ENCODE measurements around the gene RIPOR2.

The RIPOR2 gene

DNA sequence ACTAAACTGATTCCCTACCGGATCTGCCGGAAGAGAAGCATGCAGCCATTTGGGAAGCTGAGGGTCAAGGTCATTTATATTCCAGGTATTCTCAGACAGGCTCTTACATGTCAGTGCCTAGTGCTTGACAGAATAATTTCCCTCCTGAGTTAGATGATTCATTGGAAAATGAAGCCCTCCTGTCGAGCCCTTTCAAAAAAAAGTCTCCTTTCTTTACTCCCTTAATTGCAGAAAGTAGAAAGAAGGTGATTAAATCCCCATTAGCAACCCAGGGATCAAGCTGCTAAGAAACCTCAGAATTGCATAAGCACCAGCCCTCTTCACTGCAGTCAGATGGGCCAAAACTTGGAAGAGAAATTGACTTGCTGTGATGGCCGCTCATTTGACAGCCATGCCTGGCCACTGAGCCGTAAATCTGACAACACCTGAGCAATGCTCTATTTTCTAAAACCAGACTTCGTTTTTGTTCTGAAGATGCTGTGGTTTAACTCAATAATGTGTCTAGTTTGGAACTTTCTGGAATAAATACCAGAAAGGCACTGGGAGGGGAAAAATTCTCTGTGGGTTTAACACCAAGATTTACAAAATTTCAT is 76.1 kb downstream of the RIPOR2 start:
- no peaks in the 10 kb centered on the region for H3K4me1 ChIP-seq
- in situ Hi-C loops (cut with MboI; ENCODE audit: low sequenced_read_pairs) = loop anchor here (25.0 kb wide), 2 partner anchors 128 to 203 kb away; no protein-coding TSS in a partner anchor
- no peaks in the 10 kb centered on the region for H3K36me3 ChIP-seq (replicated peaks)
- no peak overlapping the region for H3K4me3 ChIP-seq
- H3K27me3 ChIP-seq (ENCODE audit: low read depth) = no peaks in the 10 kb centered on the region
- DNase-seq (ENCODE audit: low spot score in 2 of 2) = peak; percentile 17 to 46
- H3K9me3 ChIP-seq = no peaks in the 10 kb centered on the region

DNA sequence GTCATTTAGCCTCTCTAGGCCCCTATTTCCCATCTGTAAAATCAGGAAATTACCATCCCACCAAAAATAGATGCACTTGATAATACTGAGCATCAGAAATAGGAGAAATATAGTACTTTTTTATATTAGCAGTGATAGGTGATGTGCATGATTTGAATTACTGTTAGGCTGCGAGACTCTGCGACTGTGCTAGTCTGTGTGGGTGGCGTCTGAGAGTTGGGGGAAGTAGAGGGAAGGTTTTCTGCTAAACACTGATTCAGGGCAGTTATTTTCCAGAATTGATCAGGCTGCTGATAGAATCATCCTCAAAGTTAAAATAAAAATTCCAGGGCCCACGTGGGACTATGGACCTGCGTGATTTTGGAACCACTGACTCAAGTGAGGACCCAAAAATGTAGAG is 76.6 kb downstream of the RIPOR2 start:
- Histone ChIP-seq H3K4me1 (no peaks in the 10 kb centered on the region), H3K27me3 (ENCODE audit: low read depth) (no peaks in the 10 kb centered on the region), H3K36me3 (replicated peaks) (no peaks in the 10 kb centered on the region), H3K9me3 (no peaks in the 10 kb centered on the region), H3K4me3 (no peak overlapping the region)
- DNase-seq (ENCODE audit: low spot score in 2 of 2) = no peak
- in situ Hi-C loops (cut with MboI; ENCODE audit: low sequenced_read_pairs) = loop anchor here (25.0 kb wide), 2 partner anchors 128 to 203 kb away; no protein-coding TSS in a partner anchor

GRCh38 chr6:24858177-24858653 is 77.5 kb downstream of the RIPOR2 start:
- no peak for DNase-seq (ENCODE audit: low spot score in 2 of 2)
- no peaks in the 10 kb centered on the region for H3K4me1 ChIP-seq
- no peak overlapping the region for H3K4me3 ChIP-seq
- no peaks in the 10 kb centered on the region for H3K27me3 ChIP-seq (ENCODE audit: low read depth)
- in situ Hi-C loops (cut with MboI; ENCODE audit: low sequenced_read_pairs) = loop anchor here (25.0 kb wide), 2 partner anchors 129 to 204 kb away; no protein-coding TSS in a partner anchor
- H3K9me3 ChIP-seq = no peaks in the 10 kb centered on the region
- H3K36me3 ChIP-seq (replicated peaks) = no peaks in the 10 kb centered on the region

GRCh38 chr6:24856901-24857670 is 78.7 kb downstream of the RIPOR2 start:
- no peak overlapping the region for H3K4me3 ChIP-seq
- in situ Hi-C loops (cut with MboI; ENCODE audit: low sequenced_read_pairs) = loop anchor here (25.0 kb wide), 2 partner anchors 130 to 205 kb away; no protein-coding TSS in a partner anchor
- no peaks in the 10 kb centered on the region for H3K27me3 ChIP-seq (ENCODE audit: low read depth)
- no peaks in the 10 kb centered on the region for H3K4me1 ChIP-seq
- H3K36me3 ChIP-seq (replicated peaks) = no peaks in the 10 kb centered on the region
- DNase-seq (ENCODE audit: low spot score in 2 of 2) = no peak
- no peaks in the 10 kb centered on the region for H3K9me3 ChIP-seq

DNA sequence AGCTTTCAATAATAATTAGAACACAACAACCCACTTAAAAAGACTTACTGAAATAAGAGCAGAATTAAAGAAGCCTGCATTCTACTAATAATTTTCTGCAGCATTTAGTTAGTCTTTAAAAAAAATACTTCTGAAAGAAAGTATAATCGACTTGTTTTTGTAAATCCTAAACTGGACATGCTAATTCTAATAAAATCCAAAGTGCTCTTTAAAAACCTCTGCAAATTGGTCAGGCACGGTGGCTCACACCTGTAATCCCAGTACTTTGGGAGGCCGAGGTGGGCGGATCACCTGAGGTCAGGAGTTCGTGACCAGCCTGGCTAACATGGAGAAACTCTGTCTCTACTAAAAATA is 79.5 kb downstream of the RIPOR2 start:
- no peaks in the 10 kb centered on the region for H3K4me1 ChIP-seq
- H3K27me3 ChIP-seq (ENCODE audit: low read depth) = no peaks in the 10 kb centered on the region
- in situ Hi-C loops (cut with MboI; ENCODE audit: low sequenced_read_pairs) = loop anchor here (25.0 kb wide), 2 partner anchors 131 to 206 kb away; no protein-coding TSS in a partner anchor
- H3K36me3 ChIP-seq (replicated peaks) = no peaks in the 10 kb centered on the region
- no peak for DNase-seq (ENCODE audit: low spot score in 2 of 2)
- no peak overlapping the region for H3K4me3 ChIP-seq
- no peaks in the 10 kb centered on the region for H3K9me3 ChIP-seq

- Histone ChIP-seq H3K27me3 (ENCODE audit: low read depth) (no peaks in the 10 kb centered on the region), H3K36me3 (replicated peaks) (no peaks in the 10 kb centered on the region), H3K4me3 (no peak overlapping the region), H3K4me1 (no peaks in the 10 kb centered on the region), H3K9me3 (no peaks in the 10 kb centered on the region)
- DNase-seq (ENCODE audit: low spot score in 2 of 2) = peak; percentile 71 to 82
- in situ Hi-C loops (cut with MboI; ENCODE audit: low sequenced_read_pairs) = loop anchor here (25.0 kb wide), 2 partner anchors 132 to 207 kb away; no protein-coding TSS in a partner anchor
These were observed 80.1 kb downstream of the RIPOR2 start for GRCh38 chr6:24855395-24856245.

DNA sequence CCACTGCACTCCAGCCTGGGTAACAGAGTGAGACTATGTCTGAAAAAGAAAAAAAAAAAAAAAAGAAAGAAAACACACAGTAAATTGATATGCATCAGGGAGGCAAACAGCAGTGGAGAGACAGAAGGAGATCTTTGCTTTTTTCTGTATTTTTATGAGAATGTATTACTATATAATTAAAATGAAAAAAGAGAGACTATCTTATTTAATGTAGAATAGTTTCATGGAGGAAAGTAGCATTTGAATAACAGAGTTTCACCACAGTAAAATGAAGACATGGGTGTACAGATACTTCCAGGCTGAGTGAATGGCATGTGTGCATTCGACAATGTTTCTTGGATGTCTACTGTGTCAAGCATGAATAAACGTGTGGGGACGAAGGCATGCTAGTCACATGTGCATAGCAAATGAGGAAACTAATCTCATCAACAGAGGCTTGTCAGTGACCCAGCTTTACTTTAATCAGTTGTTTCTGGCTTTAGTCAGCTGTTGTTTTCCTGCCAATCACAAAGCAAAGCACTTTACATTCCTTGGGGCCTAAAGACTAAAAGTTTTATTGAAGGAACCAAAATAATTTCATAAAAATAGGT is 81.6 kb downstream of the RIPOR2 start:
- no peaks in the 10 kb centered on the region for H3K36me3 ChIP-seq (replicated peaks)
- no peak overlapping the region for H3K4me3 ChIP-seq
- H3K9me3 ChIP-seq = no peaks in the 10 kb centered on the region
- no peaks in the 10 kb centered on the region for H3K4me1 ChIP-seq
- in situ Hi-C loops (cut with MboI; ENCODE audit: low sequenced_read_pairs) = loop anchor here (25.0 kb wide), 2 partner anchors 133 to 208 kb away; no protein-coding TSS in a partner anchor
- H3K27me3 ChIP-seq (ENCODE audit: low read depth) = no peaks in the 10 kb centered on the region
- DNase-seq (ENCODE audit: low spot score in 2 of 2) = no peak

GRCh38 chr6:24851086-24851485 is 84.7 kb downstream of the RIPOR2 start:
- no peak overlapping the region for H3K4me3 ChIP-seq
- no peaks in the 10 kb centered on the region for H3K36me3 ChIP-seq (replicated peaks)
- no peaks in the 10 kb centered on the region for H3K27me3 ChIP-seq (ENCODE audit: low read depth)
- no peaks in the 10 kb centered on the region for H3K4me1 ChIP-seq
- DNase-seq (ENCODE audit: low spot score in 2 of 2) = no peak
- in situ Hi-C loops (cut with MboI; ENCODE audit: low sequenced_read_pairs) = loop anchor here (25.0 kb wide), 2 partner anchors 136 to 211 kb away; no protein-coding TSS in a partner anchor
- no peaks in the 10 kb centered on the region for H3K9me3 ChIP-seq

GRCh38 chr6:24849713-24850112 is 86.0 kb downstream of the RIPOR2 start:
- no peaks in the 10 kb centered on the region for H3K27me3 ChIP-seq (ENCODE audit: low read depth)
- H3K9me3 ChIP-seq = no peaks in the 10 kb centered on the region
- no peak for DNase-seq (ENCODE audit: low spot score in 2 of 2)
- no peaks in the 10 kb centered on the region for H3K4me1 ChIP-seq
- no peaks in the 10 kb centered on the region for H3K36me3 ChIP-seq (replicated peaks)
- H3K4me3 ChIP-seq = no peak overlapping the region
- in situ Hi-C loops (cut with MboI; ENCODE audit: low sequenced_read_pairs) = loop anchor here (25.0 kb wide), 2 partner anchors 138 to 213 kb away; no protein-coding TSS in a partner anchor

- no peaks in the 10 kb centered on the region for H3K36me3 ChIP-seq (replicated peaks)
- in situ Hi-C loops (cut with MboI; ENCODE audit: low sequenced_read_pairs) = no loop called here
- H3K27me3 ChIP-seq (ENCODE audit: low read depth) = no peaks in the 10 kb centered on the region
- DNase-seq (ENCODE audit: low spot score in 2 of 2) = no peak
- peaks cover 7% of the 10 kb centered on the region for H3K4me1 ChIP-seq
- H3K4me3 ChIP-seq = no peak overlapping the region
- no peaks in the 10 kb centered on the region for H3K9me3 ChIP-seq
These were observed 87.3 kb downstream of the RIPOR2 start for GRCh38 chr6:24848461-24848860.

DNA sequence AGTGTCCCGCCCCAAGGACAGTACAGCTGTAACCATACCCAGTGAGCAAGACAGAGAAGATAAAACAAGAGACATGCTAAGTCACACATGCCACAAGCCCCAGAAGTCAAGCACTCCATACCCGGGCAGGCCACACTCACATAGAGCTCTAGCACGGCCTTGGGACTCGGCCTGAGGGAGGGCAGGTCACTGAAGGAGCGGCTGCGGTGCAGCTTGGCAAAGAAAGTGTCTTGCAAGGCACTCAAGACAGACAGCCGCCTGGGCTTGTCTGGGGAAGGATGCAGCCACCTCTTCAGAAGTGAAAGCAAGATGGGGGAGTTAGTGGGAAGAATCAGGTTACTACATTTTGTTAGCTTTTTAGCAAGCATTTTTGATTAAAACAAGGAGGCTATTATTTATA is 88.4 kb downstream of the RIPOR2 start:
- no peaks in the 10 kb centered on the region for H3K27me3 ChIP-seq (ENCODE audit: low read depth)
- in situ Hi-C loops (cut with MboI; ENCODE audit: low sequenced_read_pairs) = no loop called here
- peaks cover 7% of the 10 kb centered on the region for H3K4me1 ChIP-seq
- H3K9me3 ChIP-seq = no peaks in the 10 kb centered on the region
- no peak overlapping the region for H3K4me3 ChIP-seq
- H3K36me3 ChIP-seq (replicated peaks) = no peaks in the 10 kb centered on the region
- DNase-seq (ENCODE audit: low spot score in 2 of 2) = no peak

- no peak for DNase-seq (ENCODE audit: low spot score in 2 of 2)
- Histone ChIP-seq H3K4me3 (no peak overlapping the region), H3K9me3 (no peaks in the 10 kb centered on the region), H3K27me3 (ENCODE audit: low read depth) (no peaks in the 10 kb centered on the region), H3K36me3 (replicated peaks) (no peaks in the 10 kb centered on the region), H3K4me1 (peaks cover 7% of the 10 kb centered on the region)
- in situ Hi-C loops (cut with MboI; ENCODE audit: low sequenced_read_pairs) = no loop called here
These were observed 90.2 kb downstream of the RIPOR2 start for GRCh38 chr6:24845578-24845977.

DNA sequence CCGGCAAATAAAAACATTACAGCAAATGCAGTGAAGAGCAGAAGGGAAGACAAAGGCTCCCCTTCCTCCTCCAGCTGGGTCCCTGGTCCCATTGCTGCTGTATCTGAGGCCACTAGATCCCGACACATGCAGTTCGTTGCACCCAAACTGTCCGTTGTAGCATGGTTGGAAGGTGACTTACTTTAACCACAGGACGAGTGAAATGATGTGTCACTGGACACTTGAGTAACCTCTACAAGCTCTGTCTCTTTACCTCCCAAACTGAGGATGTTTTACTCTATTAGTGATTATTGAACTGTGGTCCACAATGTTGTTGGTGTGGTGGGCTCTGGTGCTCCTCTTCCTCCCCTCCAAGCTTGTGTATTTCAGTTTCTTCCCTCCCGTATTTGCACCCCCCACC is 90.9 kb downstream of the RIPOR2 start:
- DNase-seq (ENCODE audit: low spot score in 2 of 2) = no peak
- in situ Hi-C loops (cut with MboI; ENCODE audit: low sequenced_read_pairs) = no loop called here
- Histone ChIP-seq H3K36me3 (replicated peaks) (no peaks in the 10 kb centered on the region), H3K4me1 (peaks cover 7% of the 10 kb centered on the region), H3K27me3 (ENCODE audit: low read depth) (no peaks in the 10 kb centered on the region), H3K4me3 (no peak overlapping the region), H3K9me3 (no peaks in the 10 kb centered on the region)
